ENCODE measurements around the gene ADCY2.

Gene ADCY2

GRCh38 chr5:7851617-7852289 is 455.8 kb downstream of the ADCY2 start:
- CTCF ChIA-PET, result no interaction called here
- TF ChIP-seq CTCF (IDR thresholded peaks at IDR 0.05; ENCODE audit: insufficient read depth, low read length, missing control alignments), result no peak
- no peak for DNase-seq (ENCODE audit: low read depth, low spot score)
- no peak overlapping the region for H3K4me3 ChIP-seq (ENCODE audit: low read depth, low read length)
- POLR2A ChIA-PET, result no interaction called here

GRCh38 chr5:7852542-7852941 is 456.6 kb downstream of the ADCY2 start:
- no peak for TF ChIP-seq CTCF (IDR thresholded peaks at IDR 0.05; ENCODE audit: insufficient read depth, low read length, missing control alignments)
- ChIA-PET CTCF (no interaction called here), POLR2A (no interaction called here)
- H3K4me3 ChIP-seq (ENCODE audit: low read depth, low read length), result no peak overlapping the region
- no peak for DNase-seq (ENCODE audit: low read depth, low spot score)

GRCh38 chr5:7852988-7853387 is 457.1 kb downstream of the ADCY2 start:
- H3K4me3 ChIP-seq (ENCODE audit: low read depth, low read length), result no peak overlapping the region
- DNase-seq (ENCODE audit: low read depth, low spot score), result no peak
- TF ChIP-seq CTCF (IDR thresholded peaks at IDR 0.05; ENCODE audit: insufficient read depth, low read length, missing control alignments), result no peak
- ChIA-PET CTCF (no interaction called here), POLR2A (no interaction called here)

GRCh38 chr5:7855611-7856010 is 459.7 kb downstream of the ADCY2 start:
- H3K4me3 ChIP-seq (ENCODE audit: low read depth, low read length), result no peak overlapping the region
- POLR2A ChIA-PET, result no interaction called here
- CTCF ChIA-PET, result interaction anchor here (1.0 to 1.1 kb wide), 2 partner anchors 11 to 19 kb away, joined by 4 to 5 read pairs; no protein-coding TSS in a partner anchor
- DNase-seq (ENCODE audit: low read depth, low spot score), result no peak
- TF ChIP-seq CTCF (IDR thresholded peaks at IDR 0.05; ENCODE audit: insufficient read depth, low read length, missing control alignments), result no peak

GRCh38 chr5:7856855-7857254 is 460.9 kb downstream of the ADCY2 start:
- DNase-seq (ENCODE audit: low read depth, low spot score), result no peak
- CTCF ChIA-PET, result interaction anchor here (1.1 to 2.6 kb wide), 4 partner anchors 9 to 596 kb away, joined by 3 to 11 read pairs (median 6); no protein-coding TSS in a partner anchor
- no peak overlapping the region for H3K4me3 ChIP-seq (ENCODE audit: low read depth, low read length)
- peak; percentile 48 for TF ChIP-seq CTCF (IDR thresholded peaks at IDR 0.05; ENCODE audit: insufficient read depth, low read length, missing control alignments)
- POLR2A ChIA-PET, result interaction anchor here (1.7 kb wide), 1 partner anchor 12 kb away, joined by 11 read pairs; the partner anchor contains the start of genes FASTKD3 and MTRR

GRCh38 chr5:7857361-7857760 is 461.4 kb downstream of the ADCY2 start:
- no peak for TF ChIP-seq CTCF (IDR thresholded peaks at IDR 0.05; ENCODE audit: insufficient read depth, low read length, missing control alignments)
- ChIA-PET POLR2A (interaction anchor here (1.7 kb wide), 1 partner anchor 12 kb away, joined by 11 read pairs; the partner anchor contains the start of genes FASTKD3 and MTRR), CTCF (interaction anchor here (0.6 to 2.6 kb wide), 4 partner anchors 10 to 597 kb away, joined by 3 to 11 read pairs (median 5); no protein-coding TSS in a partner anchor)
- H3K4me3 ChIP-seq (ENCODE audit: low read depth, low read length), result no peak overlapping the region
- DNase-seq (ENCODE audit: low read depth, low spot score), result no peak

Measured in AG04449 (cell line).